ENCODE measurements around the gene MTMR10.

Gene MTMR10

GRCh38 chr15:31005660-31006059 is 14.2 kb upstream of the MTMR10 start:
- ChIA-PET POLR2A (no interaction called here), CTCF (interaction anchor here (1.1 kb wide), 1 partner anchor 14 kb away, joined by 3 read pairs; the partner anchor contains the start of gene MTMR10)
- DNase-seq (ENCODE audit: low read depth, low spot score): no peak
- no peak overlapping the region for H3K4me3 ChIP-seq (ENCODE audit: low read depth, low read length)
- no peak for TF ChIP-seq CTCF (IDR thresholded peaks at IDR 0.05; ENCODE audit: insufficient read depth, low read length, missing control alignments)

- H3K4me3 ChIP-seq (ENCODE audit: low read depth, low read length): no peak overlapping the region
- TF ChIP-seq CTCF (IDR thresholded peaks at IDR 0.05; ENCODE audit: insufficient read depth, low read length, missing control alignments): no peak
- CTCF ChIA-PET: no interaction called here
- DNase-seq (ENCODE audit: low read depth, low spot score): no peak
- POLR2A ChIA-PET: no interaction called here
These were observed 12.8 kb upstream of the MTMR10 start for GRCh38 chr15:31004220-31004733.

- CTCF ChIA-PET: interaction anchor here (1.4 to 3.5 kb wide), 4 partner anchors 10 to 125 kb away, joined by 3 to 14 read pairs (median 4); no protein-coding TSS in a partner anchor
These were observed 10.3 kb upstream of the MTMR10 start for GRCh38 chr15:31001702-31002101.

GRCh38 chr15:30999729-31000128 is 8.3 kb upstream of the MTMR10 start:
- TF ChIP-seq CTCF (IDR thresholded peaks at IDR 0.05; ENCODE audit: insufficient read depth, low read length, missing control alignments): no peak
- ChIA-PET POLR2A (interaction anchor here (1.0 kb wide), 1 partner anchor 9 kb away, joined by 4 read pairs; the partner anchor contains the start of gene MTMR10), CTCF (no interaction called here)
- no peak for DNase-seq (ENCODE audit: low read depth, low spot score)
- no peak overlapping the region for H3K4me3 ChIP-seq (ENCODE audit: low read depth, low read length)

More at GRCh38 chr15:31001702-31002101, 10.3 kb upstream of the MTMR10 start:
- POLR2A ChIA-PET: no interaction called here
- TF ChIP-seq CTCF (IDR thresholded peaks at IDR 0.05; ENCODE audit: insufficient read depth, low read length, missing control alignments): no peak
- H3K4me3 ChIP-seq (ENCODE audit: low read depth, low read length): peak overlapping the region; percentile 13
- DNase-seq (ENCODE audit: low read depth, low spot score): no peak

- no peak for DNase-seq (ENCODE audit: low read depth, low spot score)
- TF ChIP-seq CTCF (IDR thresholded peaks at IDR 0.05; ENCODE audit: insufficient read depth, low read length, missing control alignments): no peak
- POLR2A ChIA-PET: no interaction called here
- H3K4me3 ChIP-seq (ENCODE audit: low read depth, low read length): no peak overlapping the region
- CTCF ChIA-PET: no interaction called here
These were observed 5.8 kb upstream of the MTMR10 start for GRCh38 chr15:30997270-30997669.

- ChIA-PET POLR2A (interaction anchor here (0.6 kb wide), 2 partner anchors 11 to 112 kb away, joined by 3 to 5 read pairs; no protein-coding TSS in a partner anchor), CTCF (interaction anchor here (0.8 to 3.0 kb wide), 4 partner anchors 9 to 496 kb away, joined by 3 to 20 read pairs (median 4); no protein-coding TSS in a partner anchor)
- no peak for DNase-seq (ENCODE audit: low read depth, low spot score)
- peak overlapping the region; percentile 88 for H3K4me3 ChIP-seq (ENCODE audit: low read depth, low read length)
- TF ChIP-seq CTCF (IDR thresholded peaks at IDR 0.05; ENCODE audit: insufficient read depth, low read length, missing control alignments): no peak
These were observed 929 bp upstream of the MTMR10 start for GRCh38 chr15:30992249-30992864.

Data from AG04449 (cell line).